MM.1S (cell line): ENCODE data around the gene TTLL1.

Source experiments
- DNase-seq: peaks from one replicate; pipeline ENCODE4 v3.0.0-alpha.2; 2015
- H2AFZ ChIP-seq: fragments of 300-600 bp; sonication (generic); 2 replicates; pipeline ENCODE4 v1.6.0; 2016; ENCODE audit warnings: antibody characterized with exemption, low read length
- H3F3A ChIP-seq: fragments of 300-600 bp; sonication (generic); 2 replicates; pipeline ENCODE4 v1.6.1; 2016; ENCODE audit warnings: mild to moderate bottlenecking, antibody characterized with exemption, low read length, moderate library complexity, mixed read lengths; ENCODE audit not compliant: insufficient read depth
- H3K27ac ChIP-seq: fragments of 300-600 bp; sonication (generic); 2 replicates; pipeline ENCODE4 v1.5.1; 2016; ENCODE audit warnings: mild to moderate bottlenecking, low read length
- H3K27me3 ChIP-seq: fragments of 300-600 bp; sonication (generic); replicated peaks from 2 replicates; pipeline ENCODE4 v1.6.0; 2016; ENCODE audit warnings: low read length; ENCODE audit not compliant: insufficient read depth
- H3K36me3 ChIP-seq: fragments of 300-600 bp; sonication (generic); replicated peaks from 2 replicates; pipeline ENCODE4 v1.6.1; 2016; ENCODE audit warnings: mild to moderate bottlenecking, low read length, mixed read lengths; ENCODE audit not compliant: insufficient read depth
- H3K4me1 ChIP-seq: fragments of 300-600 bp; sonication (generic); 2 replicates; pipeline ENCODE4 v1.6.1; 2016; ENCODE audit warnings: low read length, mixed read lengths
- H3K4me2 ChIP-seq: fragments of 300-600 bp; sonication (generic); 2 replicates; pipeline ENCODE4 v1.6.0; 2016; ENCODE audit warnings: low read depth, low read length
- H3K4me3 ChIP-seq: fragments of 300-600 bp; sonication (generic); 2 replicates; pipeline ENCODE4 v1.5.1; 2016; ENCODE audit warnings: low read length, mixed read lengths
- H3K79me2 ChIP-seq: fragments of 300-600 bp; sonication (generic); 2 replicates; pipeline ENCODE4 v1.6.1; 2016; ENCODE audit warnings: mixed run types, low read length, mixed read lengths
- H3K9ac ChIP-seq: fragments of 300-600 bp; sonication (generic); 2 replicates; pipeline ENCODE4 v1.6.1; 2016; ENCODE audit warnings: low read length, mixed read lengths
- H3K9me2 ChIP-seq: fragments of 300-600 bp; sonication (generic); replicated peaks from 2 replicates; pipeline ENCODE4 v1.6.1; 2016; ENCODE audit warnings: mild to moderate bottlenecking, low read length, mixed read lengths; ENCODE audit not compliant: insufficient read depth
- H3K9me3 ChIP-seq: fragments of 300-600 bp; sonication (generic); replicated peaks from 2 replicates; pipeline ENCODE4 v1.6.1; 2016; ENCODE audit warnings: mild to moderate bottlenecking, low read length, mixed read lengths; ENCODE audit not compliant: insufficient read depth
- H4K20me1 ChIP-seq: fragments of 300-600 bp; sonication (generic); 2 replicates; pipeline ENCODE4 v1.6.1; 2016; ENCODE audit warnings: mild to moderate bottlenecking, low read length, moderate library complexity, mixed read lengths; ENCODE audit not compliant: insufficient read depth
- CTCF ChIP-seq: fragments of 300-600 bp; sonication (generic); IDR thresholded peaks from 2 replicates; pipeline ENCODE4 v1.5.1; 2016; ENCODE audit warnings: antibody characterized with exemption, low read length, mixed read lengths
- EZH2 ChIP-seq: fragments of 300-600 bp; sonication (generic); optimal IDR thresholded peaks from 2 replicates; pipeline ENCODE3; 2017; ENCODE audit warnings: low read depth, mild to moderate bottlenecking, antibody characterized with exemption, low read length, mixed read lengths
- EZH2phosphoT487 ChIP-seq: fragments of 300-600 bp; sonication (generic); IDR thresholded peaks from 2 replicates; pipeline ENCODE4 v1.6.1; 2018; ENCODE audit warnings: antibody characterized with exemption, low read length

TTLL1 gene

GRCh38 chr22:42991010-42991651 lies 98.1 kb downstream of the TTLL1 start:
- H3K4me1 ChIP-seq = no peaks in the 10 kb centered on the region
- no peak overlapping the region for H3K4me3 ChIP-seq
- no peaks in the 10 kb centered on the region for H3K9me2 ChIP-seq
- no peaks in the 10 kb centered on the region for H3K27me3 ChIP-seq
- H3K9me3 ChIP-seq = no peaks in the 10 kb centered on the region
- no peaks in the 10 kb centered on the region for H4K20me1 ChIP-seq
- H3K9ac ChIP-seq = no peak overlapping the region
- no peaks in the 10 kb centered on the region for H3K36me3 ChIP-seq
- no peak overlapping the region for H2AFZ ChIP-seq
- H3K4me2 ChIP-seq = no peak overlapping the region
- no peak for DNase-seq
- TF ChIP-seq EZH2 (no peak), EZH2phosphoT487 (no peak), CTCF (no peak)
- no peaks in the 10 kb centered on the region for H3F3A ChIP-seq
- H3K27ac ChIP-seq = no peak overlapping the region
- peaks cover 17% of the 10 kb centered on the region; the same call in 1 of the 2 replicates for H3K79me2 ChIP-seq

DNA sequence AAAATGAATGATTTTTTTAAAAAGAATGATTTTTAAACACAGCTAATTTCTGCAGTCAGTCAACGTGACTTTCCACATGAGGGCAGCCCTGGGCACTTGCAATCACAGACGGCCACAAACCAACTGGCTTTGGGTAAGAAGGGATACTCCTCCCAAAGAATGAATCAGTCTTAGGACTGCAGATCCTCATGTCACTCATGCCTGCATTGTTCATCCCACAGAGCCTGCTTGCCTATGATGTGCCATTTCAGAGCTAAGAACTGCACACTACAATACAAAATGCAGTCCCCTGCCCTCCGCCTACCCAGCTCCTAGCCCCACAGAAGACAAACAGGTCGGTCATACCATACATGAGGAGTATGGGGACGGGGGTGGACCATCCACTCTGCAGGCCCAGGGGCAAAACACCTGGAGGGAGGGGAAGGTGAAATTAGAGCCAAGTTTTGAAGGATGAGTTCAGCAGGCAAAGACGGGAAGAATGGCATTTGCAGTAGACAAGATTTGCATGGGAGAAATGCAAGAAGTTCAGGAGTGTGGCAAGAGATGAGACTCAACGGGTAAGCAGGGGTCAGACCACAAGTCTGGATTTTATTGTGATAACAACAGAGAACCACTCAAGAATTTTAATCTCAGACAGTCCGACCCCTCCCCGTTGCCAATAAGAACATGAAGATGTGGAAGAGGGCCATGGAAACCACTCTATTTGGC lies 98.9 kb downstream of the TTLL1 start:
- DNase-seq = no peak
- Histone ChIP-seq H3K27me3 (no peaks in the 10 kb centered on the region), H3K4me3 (no peak overlapping the region), H3F3A (no peaks in the 10 kb centered on the region), H4K20me1 (no peaks in the 10 kb centered on the region), H3K79me2 (peaks cover 20% of the 10 kb centered on the region; the same call in 1 of the 2 replicates), H3K36me3 (no peaks in the 10 kb centered on the region), H3K9me2 (no peaks in the 10 kb centered on the region), H3K4me1 (no peaks in the 10 kb centered on the region), H3K4me2 (no peak overlapping the region), H3K27ac (no peak overlapping the region), H2AFZ (no peak overlapping the region), H3K9me3 (no peaks in the 10 kb centered on the region), H3K9ac (no peak overlapping the region)
- TF ChIP-seq CTCF = no peak
- no peak for TF ChIP-seq EZH2
- TF ChIP-seq EZH2phosphoT487 = no peak
